Hepatocyte (in vitro differentiated cells): ENCODE measurements around the gene HEYL.

Source experiments
- EZH2 ChIP-seq: fragments of 200-600 bp; sonication (generic); IDR thresholded peaks from 2 replicates; pipeline ENCODE4 v1.6.1; 2016; ENCODE audit warnings: antibody characterized with exemption, mild to moderate bottlenecking, borderline replicate concordance
- EZH2phosphoT487 ChIP-seq: fragments of 200-600 bp; sonication (generic); IDR thresholded peaks from one replicate; pipeline ENCODE4 v1.6.1; 2018; ENCODE audit warnings: antibody characterized with exemption, mild to moderate bottlenecking, low read depth, moderate library complexity; ENCODE audit not compliant: unreplicated experiment, severe bottlenecking
- TF ChIP-seq, protein P1 (sequence below): fragments of 200-600 bp; sonication (generic); IDR thresholded peaks from 2 replicates; pipeline ENCODE4 v1.5.1; 2016; ENCODE audit warnings: antibody characterized with exemption, mild to moderate bottlenecking; ENCODE audit not compliant: poor library complexity

DNA sequence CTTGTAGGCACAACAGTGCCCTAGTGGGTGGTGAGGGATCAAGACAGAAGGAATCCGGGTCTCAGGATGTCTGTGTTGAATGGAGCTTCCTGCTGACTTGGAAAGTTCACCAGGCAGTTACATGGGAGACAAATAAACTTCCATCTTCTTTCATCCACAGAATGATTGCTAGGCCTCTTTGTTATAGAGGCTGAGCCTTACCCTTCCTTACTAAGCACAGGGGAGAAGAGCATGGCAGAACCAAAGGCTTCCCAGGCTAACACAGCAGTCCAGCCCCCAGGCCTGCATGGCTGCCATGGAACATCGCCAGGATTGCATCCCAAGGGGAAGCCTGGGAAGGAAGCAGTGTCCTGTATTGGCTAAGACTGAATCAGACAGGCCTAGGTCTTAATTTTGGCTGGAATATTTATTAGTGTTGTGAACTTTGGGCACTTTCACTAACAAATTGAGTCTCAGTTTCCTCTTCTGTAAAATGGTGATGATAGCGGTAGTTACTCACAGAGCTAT, 18.7 kb downstream of the HEYL start:
- TF ChIP-seq, protein P1, sequence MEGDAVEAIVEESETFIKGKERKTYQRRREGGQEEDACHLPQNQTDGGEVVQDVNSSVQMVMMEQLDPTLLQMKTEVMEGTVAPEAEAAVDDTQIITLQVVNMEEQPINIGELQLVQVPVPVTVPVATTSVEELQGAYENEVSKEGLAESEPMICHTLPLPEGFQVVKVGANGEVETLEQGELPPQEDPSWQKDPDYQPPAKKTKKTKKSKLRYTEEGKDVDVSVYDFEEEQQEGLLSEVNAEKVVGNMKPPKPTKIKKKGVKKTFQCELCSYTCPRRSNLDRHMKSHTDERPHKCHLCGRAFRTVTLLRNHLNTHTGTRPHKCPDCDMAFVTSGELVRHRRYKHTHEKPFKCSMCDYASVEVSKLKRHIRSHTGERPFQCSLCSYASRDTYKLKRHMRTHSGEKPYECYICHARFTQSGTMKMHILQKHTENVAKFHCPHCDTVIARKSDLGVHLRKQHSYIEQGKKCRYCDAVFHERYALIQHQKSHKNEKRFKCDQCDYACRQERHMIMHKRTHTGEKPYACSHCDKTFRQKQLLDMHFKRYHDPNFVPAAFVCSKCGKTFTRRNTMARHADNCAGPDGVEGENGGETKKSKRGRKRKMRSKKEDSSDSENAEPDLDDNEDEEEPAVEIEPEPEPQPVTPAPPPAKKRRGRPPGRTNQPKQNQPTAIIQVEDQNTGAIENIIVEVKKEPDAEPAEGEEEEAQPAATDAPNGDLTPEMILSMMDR: no peak
- TF ChIP-seq EZH2phosphoT487: no peak
- TF ChIP-seq EZH2: no peak
